NOMO-1 treated with dmso at 0.1 percent for 144 hours (cell line): ENCODE measurements around the gene S100A14.
A peak's percentile ranks its signal among the peaks of the same experiment; 100 is the strongest.

ENCODE experiments used
- DNase-seq: peaks from one replicate; lab custom pipeline; 2025; ENCODE audit not compliant: unreplicated experiment; lab: John Stamatoyannopoulos, UW

S100A14 gene

DNA sequence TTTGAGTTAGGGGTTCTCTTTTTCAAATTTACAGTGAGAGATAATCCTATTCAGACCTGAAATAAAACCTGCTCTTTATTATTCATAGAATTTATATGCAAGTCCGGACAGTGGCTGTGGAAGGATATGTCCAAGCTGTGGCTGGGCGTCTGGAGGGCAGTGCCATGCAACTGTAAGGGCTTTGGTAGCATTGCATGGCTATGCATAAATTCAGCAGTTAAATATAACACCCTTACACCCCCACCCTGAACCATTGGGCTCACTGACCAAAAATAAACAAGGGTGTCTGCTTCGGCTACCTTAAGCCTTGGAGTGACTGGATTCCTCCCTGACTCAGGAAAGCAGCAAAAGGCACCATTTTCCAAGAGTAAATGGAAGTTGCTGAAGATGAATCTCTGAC, 23.2 kb upstream of the S100A14 start:
- no peak for DNase-seq

DNA sequence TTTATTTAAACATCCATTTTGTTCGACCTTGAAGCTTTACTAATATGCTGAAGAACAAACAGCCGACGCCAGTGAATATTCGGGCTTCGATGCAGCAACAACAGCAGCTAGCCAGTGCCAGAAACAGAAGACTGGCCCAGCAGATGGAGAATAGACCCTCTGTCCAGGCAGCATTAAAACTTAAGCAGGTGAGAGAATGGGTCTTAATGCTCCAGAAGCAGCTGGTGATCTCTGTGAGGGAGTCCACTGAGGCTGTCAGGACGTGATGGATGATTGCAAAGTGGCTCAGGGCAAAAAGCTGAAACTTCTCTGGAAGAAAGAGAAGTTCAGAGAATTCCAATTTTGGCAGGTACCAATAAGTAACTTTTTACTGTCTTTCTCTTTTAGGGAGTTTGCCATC, 22.1 kb upstream of the S100A14 start:
- no peak for DNase-seq

DNA sequence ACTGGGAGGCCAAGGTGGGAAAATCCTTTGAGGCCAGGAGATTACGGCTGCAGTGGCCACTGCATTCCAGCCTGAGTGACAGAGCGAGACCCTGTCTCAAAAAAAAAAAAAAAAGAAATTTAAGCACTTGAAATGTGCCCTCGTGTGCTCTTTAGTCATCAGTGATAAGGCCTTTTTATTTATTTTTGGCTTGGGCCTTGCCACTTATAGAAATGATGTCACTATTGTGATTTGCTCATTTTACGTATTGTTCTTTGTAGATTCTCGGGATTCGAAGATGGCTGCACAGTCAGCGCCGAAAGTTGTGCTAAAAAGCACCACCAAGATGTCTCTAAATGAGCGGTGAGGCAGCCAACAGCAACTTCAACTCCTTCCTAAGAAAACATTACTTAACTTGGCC, 20.2 kb upstream of the S100A14 start:
- no peak for DNase-seq

DNA sequence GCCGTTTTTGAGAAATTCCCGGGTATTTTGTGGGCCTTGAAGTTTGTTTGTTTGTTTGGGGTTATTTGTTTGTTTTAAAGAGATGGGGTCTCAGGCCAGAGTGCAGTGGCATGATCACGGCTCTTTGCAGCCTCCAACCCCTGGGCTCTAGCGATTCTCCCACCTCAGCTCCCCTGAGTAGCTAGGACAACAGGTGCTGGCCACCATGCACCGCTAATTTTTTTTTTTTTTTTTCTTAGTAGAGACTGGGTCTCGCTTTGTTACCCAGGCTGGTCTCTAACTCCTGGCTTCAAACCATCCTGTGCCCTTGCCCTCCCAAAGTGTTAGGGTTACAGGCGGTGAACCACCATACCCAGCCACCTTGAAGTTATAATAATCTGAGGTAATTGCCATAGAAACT, 19.7 kb upstream of the S100A14 start:
- no peak for DNase-seq

DNA sequence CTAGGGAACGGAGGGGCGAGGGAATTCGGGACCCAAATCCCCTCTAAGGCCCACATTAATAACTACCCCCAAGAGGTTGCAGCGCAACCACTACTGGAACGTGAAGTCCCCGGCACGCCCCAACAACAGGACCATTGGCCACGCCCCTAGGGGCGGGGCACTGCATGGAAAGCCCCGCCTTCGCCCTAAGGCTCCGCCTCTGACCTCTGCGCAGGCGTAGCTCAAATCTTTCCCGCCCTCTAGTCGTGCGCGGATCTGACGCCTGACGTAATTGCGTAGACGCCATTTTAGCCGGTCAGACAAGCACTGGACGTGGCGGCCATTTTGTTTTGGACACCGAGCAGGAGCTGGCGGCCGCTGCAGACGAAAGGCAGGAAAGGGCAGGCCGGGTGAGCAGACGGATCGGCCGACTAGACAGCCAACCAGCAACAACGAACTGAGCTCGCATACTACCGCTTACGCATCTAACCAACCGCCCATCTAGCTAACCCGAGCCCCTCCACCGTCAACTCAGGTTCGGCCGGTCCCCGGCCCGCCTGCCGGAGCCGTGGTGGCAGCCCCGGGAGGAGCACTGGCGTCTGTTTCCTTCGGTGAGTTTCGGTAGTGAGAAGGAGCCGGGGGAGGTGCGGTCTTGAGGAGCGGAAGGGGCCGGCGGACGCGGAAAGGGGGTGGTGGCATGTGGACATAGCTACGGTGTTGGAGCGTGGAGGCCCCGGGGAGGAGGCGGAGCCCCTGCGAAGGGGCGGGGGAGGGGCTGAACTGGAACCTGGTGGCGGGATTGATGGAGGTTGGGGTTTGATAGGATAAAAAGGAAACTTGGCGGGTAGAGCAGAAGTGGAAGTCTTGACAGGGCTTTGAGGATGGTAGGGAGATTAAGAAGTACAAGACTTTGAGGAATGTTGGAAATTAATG, 17.9 kb upstream of the S100A14 start, which contains the start of gene CHTOP:
Gene CHTOP (plus strand): TSS at position 313 of the 912 bp plus-strand sequence. CDS start 2,523 bp downstream, outside the sequence.
- DNase-seq = peak; percentile 96

DNA sequence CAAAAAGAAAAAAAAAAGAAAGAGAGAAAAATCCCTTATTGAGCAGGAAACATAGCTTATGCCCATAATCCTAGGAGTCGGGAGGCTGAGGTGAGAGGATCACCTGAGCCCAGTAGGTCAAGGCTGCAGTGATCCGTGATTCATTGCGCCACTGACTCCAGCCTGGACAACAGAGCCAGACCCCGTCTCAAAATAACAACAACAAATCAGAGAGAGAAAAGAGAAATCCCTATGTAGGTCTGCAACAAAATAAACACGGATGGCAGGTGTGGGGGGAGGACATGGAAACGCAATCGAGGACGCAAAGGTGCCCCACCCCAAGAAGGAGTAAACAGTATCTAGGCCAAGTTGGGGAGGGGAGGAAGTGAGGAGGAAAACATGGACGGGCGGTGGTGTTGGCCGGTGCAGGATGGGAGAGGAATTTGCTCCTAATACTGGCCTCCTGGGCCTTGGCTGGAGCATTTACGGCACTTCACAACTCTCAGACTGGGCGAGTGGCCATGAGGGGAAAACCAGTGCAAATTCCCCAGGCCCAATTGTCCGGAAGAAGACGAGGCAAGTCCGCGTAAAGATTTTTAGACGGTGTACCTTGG, 17.1 kb upstream of the S100A14 start:
- no peak for DNase-seq

DNA sequence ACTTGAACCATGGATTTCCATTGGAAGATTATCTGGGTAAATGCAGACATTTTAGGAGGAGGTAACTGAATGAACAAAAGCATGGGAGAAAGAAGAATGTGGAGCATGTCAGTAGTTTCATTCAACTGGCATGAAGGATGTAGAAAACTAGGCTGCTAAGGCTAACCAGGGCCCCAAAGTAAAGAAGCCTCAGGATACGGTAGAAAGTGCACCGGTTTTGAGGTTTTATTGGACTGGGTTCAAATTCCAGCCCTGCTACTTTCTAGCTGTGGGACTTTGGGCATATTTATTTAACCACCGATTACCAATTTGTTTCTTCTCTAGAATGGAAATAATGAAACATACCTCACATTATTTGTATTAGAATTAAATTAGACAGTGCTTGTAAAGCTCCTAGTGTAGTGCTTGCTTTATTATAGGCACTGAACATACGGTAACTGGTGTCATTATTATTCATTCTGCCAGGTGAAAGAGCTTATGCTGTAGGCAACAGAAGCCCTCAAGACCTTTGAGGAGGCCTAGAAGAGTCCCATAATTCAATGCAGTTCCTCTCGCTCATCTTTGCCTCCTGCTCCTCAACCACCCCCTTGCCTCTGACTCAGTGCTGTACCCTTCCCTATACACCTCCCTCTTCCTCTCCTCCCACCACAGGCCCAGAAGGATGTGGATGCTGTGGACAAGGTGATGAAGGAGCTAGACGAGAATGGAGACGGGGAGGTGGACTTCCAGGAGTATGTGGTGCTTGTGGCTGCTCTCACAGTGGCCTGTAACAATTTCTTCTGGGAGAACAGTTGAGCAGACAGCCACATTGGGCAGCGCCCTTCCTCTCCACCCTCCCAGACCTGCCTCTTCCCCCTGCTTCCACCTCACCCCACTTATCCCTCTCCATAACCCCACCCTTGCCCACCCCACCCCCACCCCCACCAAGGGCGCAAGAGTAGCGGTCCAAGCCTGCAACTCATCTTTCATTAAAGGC, 15.2 kb upstream of the S100A14 start:
- no peak for DNase-seq

DNA sequence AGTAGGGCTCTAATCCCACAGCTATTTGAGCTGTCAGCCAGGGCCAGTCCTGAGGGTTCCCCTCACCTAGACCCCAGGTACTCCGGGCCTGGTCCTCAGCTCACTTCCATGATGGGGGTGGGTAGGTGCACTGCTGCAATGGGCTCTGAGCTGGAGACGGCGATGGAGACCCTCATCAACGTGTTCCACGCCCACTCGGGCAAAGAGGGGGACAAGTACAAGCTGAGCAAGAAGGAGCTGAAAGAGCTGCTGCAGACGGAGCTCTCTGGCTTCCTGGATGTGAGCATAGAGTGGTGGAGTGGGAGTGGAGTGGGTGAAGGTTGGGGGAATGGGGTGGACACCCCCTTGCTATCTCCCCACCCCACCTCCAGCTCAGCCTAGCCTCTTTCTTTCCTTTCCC, 14.3 kb upstream of the S100A14 start:
- DNase-seq = no peak

DNA sequence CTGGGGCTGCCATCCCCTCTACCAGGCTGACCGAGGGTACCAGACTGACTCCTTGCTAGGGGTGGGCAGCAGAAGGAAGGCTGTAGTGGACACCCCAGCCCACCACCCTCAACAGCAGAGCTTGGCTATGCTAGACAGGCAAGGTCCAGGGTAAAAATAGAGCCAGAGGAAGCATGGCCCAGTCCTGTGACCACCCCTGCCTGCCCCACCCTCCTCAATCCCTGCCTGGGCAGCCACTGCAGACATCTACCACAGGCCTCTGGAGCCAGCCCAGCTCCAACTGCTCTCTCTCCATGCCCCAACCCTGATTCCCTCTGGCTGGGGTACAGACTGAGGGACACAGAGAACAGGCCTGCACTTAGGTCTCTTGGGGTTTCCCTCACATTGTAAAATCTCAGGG, 13.8 kb upstream of the S100A14 start:
- DNase-seq = no peak

DNA sequence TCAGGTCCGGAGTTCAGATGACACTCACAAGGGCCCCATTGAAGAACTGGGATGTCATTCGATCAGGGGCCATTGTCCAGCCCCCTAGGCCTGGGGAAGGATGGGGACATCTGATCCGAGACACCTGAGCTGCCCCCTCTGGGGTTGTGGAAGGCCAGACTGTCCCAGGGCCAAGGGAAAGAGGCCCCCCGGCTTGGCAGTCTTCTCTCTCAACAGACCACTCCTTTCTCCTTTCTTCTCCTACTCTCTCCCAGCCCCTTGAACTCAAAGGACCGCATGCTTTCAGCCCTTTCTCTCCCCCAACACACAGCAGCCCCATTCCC, 13.2 kb upstream of the S100A14 start:
- no peak for DNase-seq

DNA sequence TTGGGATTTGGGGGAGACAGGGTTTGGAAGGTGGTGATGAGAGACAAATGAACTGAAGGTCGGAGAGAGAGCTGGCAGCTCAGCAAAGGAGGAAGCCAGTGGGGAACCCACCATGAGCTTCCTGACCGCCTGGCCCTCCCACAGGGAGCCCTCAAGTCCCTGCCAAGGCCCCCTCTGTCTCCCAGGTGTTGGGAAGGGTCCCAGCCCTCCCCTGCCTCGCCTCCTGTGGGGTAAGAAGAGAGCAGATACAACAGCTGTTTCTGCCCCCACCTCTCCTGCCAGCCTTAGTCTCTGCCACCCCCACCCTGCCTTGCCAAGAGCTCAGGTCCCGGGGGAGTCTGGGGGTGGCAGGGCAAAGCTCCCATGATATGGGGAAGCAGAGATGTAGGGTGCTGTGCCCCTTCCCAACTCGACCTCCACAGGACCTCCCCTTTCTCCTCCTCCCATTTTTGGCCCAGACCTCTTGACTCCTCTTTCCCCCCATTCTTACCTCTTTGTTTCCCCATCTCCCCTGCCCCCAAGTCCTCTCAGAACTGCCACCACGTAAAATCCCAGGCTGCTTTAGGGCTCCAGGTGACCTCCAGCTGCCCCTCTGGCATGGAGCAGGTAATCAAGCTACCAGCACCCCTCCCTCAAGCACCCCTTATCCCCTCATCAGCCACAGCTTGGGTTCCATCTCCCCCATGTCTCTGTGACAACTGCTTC, 12.7 kb upstream of the S100A14 start:
- DNase-seq = no peak

DNA sequence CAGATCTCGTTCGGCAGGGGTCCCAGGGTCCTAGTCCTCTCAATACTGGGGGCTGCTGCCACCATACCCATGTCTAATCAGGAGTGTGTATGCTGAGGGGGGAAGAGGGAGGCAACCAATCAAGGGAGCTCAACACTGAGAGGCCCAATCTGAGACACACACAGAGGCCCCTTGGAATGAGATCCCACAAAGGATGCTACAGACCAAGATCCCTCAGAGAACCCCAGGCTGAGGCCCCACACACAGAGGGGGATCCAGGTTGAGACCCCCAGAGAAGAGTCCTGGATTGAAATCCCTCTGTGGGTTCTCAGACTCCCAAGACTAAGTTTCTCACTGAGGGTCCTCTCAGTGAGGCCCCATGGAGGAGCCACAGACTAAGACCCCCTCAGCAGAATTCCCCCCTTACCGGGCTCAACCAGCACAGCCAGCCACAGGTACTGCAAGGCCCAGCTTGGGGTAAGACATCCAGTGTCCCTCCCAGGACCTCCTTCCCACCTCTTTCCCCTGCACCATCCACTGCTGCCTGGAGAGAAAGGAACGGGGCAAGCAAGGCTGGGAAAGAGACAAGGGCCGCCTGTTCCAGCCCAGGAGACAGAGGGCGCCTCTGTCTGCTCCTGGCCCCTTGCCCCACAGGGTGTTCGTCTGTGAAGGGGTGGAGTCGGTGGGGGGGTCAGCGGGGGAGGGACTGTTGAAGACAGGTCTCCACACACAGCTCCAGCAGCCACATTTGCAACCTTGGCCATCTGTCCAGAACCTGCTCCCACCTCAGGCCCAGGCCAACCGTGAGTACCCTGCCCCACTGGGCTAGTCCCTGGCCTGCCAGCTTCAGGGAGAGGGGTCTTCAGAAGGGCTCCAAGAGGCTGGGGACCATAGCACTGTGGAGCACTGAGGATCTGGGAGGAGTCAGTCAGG, 11.8 kb upstream of the S100A14 start, which contains the start of gene S100A1:
Gene S100A1 (plus strand): TSS at position 720 of the 912 bp plus-strand sequence. CDS start 2,088 bp downstream, outside the sequence.
- DNase-seq = no peak

DNA sequence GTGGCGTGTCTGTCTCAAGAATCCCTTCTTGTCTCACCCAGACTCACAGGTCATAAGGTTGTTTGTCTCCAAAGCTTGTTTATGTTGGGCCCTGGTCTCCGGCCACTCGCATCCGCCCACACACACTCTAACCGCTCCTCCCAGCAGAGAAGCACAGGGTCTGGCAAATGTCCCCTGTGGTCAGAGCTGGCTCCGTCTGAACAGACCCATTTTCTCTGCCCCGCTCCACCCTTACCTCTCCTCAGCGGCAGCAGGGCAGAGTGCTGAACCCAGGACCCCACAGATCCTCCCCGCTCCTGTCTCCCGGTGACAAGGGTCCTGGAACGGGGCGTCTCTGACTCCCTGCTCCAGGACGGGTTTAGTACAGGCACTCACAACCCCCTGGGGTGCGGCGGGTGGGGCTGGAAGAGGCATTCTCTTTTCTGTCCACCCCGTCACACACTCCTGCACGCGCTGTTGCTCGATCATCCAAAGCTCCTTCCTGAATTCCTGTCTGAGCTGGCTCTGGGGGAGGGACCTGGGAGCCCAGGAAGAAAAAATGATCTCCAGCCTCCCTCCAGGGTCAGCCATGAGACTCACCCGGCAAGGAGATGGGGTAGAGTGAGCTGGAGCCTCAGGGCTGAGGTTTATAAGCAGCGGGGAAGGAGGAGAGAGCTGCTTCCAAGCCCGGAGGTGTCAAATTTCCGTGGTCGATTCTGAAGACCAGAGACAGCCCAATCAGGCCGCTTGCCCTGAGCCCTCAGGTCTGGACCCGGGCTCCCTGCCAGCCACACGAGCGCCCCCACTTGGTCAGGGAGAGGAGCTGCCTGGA, 11.0 kb upstream of the S100A14 start, which contains the start of gene S100A13:
Gene S100A13 (minus strand): TSS at position 602 of the 811 bp plus-strand sequence. CDS start 1,033 bp downstream, outside the sequence.
- no peak for DNase-seq

DNA sequence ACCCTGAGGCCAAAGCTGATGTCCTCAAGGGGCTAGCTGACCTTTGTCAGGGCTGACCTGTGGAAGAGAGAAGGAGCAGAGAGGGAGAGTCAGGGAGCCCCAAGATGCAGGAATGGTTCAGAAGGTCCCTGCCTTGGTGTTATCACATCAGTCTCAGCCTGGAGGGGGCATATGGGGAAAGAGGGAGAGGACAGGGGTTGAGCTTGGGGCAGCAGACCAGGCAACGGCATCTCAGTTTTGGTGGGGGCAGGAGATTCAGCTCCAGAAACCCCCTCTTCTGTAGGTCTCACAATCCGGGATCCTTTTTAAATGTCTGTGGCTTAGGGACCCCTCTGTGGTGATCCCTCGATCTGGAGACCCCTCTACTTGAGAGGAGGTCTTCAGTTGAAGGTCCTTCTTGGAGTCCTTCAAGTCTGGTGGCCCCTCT, 10.4 kb upstream of the S100A14 start:
- DNase-seq = no peak

DNA sequence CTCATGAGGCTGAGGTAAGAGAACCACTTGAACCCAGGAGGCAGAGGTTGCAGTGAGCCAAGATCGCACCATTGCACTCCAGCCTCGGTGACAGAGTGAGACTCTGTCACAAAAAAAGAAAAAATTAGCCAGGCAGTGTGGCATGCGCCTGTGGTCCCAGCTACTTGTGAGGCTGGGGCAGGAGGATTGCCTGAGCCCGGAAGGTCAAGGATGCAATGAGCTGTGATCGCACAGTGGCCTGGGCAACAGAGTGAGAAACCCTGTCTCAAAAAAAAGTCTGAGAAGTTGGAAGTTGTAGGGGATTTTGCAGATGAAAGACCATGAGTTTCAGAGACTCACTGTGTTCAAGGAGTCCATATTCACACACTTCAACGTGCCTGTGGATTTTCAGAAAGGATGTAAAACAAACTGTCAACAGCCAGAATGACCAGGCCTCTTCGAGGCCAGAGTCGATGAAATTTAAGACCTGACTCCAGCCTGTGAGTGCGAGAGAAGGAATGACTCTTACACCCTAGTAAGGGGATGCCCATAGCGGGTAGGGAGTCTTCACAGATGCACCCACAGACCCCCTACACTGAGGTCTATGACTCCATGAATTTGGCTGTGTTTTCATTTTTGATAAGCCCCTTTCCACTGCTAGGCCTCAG, 9.0 kb upstream of the S100A14 start:
- DNase-seq = no peak

DNA sequence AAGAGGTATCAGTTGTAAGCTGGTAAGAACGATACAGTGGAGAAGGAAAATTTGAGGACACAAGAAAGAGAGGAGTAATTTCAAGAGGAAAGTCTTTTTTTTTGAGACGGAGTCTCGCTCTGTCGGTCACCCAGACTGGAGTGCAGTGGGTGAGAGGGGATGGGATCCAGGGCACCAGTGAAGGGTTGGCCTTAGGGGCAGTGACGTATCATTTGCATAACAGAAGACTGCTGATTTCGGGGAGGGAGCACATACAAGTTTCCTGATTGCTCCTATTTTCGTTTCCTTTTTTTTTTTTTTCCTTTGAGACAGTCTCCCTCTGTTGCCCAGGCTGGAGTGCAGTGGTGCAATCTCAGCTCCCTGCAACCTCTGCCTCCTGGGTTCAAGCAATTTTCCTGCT, 7.0 kb upstream of the S100A14 start:
- DNase-seq = peak; percentile 13

DNA sequence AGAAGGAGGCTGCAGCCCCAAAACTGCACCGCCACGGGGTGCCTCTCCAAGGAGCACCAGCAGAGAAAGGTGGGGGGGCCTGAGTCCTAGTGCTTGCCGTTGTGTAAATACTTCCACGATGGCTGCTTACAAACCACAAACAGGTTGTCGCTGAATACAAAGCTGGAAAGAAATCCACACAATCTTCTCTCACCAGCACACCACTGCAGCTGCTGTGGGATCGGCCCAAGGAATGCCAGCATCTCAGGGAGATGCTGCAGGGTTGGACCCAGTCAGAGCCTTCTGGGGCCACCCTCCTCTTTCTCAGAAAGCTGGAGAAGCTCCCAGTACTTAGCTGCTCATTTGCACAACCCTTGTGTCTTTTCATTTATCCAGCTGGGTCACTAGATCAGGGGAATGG, 3.0 kb upstream of the S100A14 start:
- no peak for DNase-seq

DNA sequence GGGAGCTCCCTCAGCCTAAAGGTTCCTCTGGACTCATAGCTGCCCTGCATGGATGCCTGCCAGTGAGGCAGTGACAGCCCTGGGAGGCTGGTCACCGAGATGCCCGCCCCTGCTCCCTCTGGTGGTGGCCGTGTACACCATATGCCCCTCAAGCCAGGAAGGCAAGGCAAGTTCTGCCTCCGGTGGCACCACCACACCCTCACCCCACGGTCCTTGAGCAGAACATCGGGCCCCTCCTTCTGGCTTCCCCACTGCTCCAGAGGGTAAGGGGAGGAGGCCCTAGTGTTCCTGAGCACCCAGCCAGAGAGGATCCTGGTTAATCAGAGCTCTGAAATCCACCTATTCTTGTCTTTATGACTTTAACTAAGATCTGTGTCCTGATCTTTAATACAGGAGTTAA, 1.5 kb upstream of the S100A14 start:
- DNase-seq = no peak
